IPS DF 4.7 (cell line): ENCODE measurements around the gene MLN.

Source experiments
- DNase-seq: peaks from one replicate; pipeline ENCODE4 v3.0.0-alpha.2; 2013; ENCODE audit warnings: low spot score; ENCODE audit errors: extremely low read depth

MLN gene

DNA sequence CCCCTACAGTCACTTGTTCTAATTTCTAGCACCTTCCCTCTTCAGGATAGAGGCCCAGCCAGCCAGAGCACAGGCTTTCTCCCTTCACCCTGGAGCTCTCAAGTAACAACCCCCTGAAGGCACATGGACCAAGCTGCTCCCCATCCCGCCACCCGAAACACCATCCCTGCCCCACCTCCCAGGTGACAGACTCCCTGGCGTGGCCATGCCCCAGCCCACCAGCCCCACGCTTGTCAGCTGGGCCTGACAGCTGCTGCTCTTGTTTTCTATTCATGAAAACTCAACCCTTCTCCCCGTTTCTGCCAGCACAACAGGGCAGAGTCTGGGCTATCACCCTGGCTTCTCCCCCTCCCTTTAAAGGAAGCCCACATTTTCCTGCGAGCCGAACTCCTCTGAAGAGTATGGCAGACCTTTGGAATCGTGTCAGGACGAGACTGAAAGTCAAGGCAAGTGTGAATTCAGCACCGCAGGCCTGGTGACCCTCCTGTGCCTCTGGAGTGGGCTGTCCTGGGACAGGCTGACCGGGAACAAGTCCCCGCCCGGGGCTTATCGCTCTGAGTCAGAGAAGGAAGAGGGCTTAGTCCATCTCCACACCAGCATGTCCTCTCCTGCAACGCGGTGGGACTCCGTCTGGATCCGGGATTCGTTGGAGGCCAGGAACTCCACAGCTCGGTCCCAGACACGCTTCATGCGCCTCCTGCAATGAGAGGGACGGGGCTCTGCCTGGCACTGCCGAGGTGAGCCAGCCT is 31.5 kb downstream of the MLN start:
- no peak for DNase-seq

DNA sequence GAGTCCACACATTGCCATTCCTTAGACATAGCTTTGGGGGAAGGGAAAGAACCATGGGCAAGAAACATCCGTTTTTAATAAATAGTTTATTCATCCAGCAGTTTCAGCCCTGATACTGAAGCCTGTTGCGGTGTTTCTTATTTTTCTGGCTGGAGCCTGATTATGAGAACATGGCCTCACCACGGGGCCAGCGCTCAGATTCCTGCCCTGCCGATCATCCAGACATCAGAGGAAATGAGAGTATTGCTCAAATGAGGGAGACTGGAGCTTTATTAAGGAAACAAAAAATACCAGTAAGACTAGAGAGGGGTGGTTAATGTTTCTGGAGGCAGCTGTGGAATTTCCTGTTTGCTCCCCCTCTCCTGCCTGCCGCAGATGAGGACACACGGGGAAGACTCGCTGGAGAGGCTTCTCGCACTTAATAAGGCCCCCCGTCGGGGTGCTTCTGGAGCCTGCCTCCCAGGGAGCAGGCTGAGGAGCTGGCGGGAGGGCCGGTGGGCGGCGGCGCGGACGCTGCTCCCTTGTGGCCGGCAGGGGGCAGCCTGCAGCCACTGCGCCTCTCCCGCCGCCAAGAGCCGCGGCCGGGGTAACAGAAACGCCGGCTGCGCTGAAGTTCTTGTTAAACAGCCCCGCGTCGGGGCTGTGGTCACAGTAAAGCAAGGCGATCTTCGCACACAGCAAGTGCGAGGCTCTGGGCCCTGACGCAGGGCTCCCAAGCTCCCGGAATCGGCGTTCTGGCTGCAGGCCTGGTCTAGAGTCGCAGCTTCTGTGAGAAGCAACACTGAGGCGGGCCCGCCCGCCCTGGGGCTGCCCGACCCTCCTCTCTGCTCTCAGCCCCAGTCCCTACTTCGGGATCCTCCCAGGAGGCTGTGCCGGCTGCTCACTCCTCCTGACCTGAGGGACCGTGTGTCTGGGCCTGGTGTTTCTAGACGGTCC is 32.4 kb downstream of the MLN start:
- no peak for DNase-seq

DNA sequence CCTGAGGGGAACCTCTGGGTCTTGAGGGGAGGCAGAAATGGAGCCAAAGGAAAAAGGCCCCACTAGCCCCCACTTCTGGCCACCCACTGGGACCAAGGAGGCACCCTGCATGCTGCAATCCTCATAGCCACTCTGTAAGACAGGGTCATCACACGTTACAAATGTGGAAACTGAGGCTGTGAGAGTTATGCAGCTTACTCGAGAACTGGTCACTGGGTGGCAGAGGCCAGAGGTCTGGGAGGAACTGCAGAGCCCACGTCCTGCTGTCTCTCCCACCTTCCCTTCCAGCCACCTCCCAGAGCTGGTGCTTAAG is 33.0 kb downstream of the MLN start:
- DNase-seq, result no peak

- DNase-seq, result no peak
Measured at GRCh38 chr6:33770124-33770832, 33.5 kb downstream of the MLN start.

GRCh38 chr6:33769248-33769821 is 34.5 kb downstream of the MLN start:
- no peak for DNase-seq

GRCh38 chr6:33768644-33769120 is 35.1 kb downstream of the MLN start:
- DNase-seq, result no peak

DNA sequence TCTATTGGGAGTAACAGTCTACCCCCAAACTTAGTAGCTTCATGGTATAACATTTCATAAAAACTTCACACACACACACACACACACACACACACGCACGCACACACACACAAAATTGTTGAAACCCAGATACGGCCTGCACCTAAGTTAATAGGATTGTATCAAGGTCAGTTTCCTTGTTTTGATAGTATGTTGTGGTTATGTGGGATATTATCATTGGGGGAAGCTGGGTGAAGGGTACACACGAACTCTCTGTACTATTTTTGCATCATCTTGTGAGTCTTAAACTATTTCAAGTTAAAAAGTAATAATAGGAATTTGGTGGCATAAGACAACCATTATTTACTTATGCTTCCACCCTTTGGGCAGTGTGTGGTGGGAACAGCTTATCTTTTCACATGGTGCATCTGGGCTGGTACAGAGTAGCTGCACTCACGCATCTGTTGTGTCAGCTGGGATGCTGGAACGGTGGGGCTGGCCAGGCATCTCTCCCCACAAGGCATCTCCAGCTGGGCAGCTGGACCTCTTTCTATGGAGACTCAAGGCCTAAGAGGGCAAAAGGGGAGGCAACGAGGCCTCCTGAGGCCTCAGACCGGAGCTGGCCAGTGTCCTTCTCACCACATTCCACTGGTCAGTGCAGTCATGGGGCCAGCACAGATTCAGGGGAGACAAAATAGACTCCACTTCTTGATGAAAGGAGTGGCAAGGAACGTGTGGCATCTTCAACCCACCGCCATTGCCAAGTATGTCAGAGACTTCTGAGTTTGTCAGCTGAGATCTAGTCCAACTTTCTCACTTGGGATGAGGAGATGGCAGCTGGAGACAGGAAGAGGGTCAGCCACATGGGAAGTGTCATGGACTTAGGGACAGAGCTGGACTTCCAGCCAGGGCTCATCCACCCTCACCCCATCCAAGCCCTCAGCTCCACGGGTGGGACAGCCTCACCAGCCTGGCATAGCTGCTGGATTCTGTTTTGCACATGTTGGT is 36.6 kb downstream of the MLN start:
- DNase-seq, result no peak

DNA sequence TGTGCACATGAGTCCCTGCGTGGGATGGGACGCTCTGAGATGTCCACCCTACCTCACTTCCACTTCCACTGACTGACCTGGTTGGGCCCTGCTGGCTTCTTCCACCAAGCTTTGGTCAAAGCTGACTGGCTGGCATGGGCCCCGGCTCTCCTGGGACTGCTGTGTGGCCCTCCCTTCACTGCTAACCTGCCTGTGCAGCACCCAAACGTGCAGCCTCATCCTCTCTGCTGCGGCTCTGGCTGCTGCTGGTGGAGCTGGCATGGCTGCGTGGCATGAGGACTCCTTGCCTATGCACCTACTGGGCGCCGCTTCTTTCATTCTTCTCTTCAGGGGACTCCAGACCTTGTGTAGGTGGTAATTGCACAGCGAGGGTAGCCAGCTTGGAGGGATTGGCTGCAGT is 38.4 kb downstream of the MLN start:
- DNase-seq, result no peak

GRCh38 chr6:33764036-33764435 is 39.8 kb downstream of the MLN start:
- DNase-seq, result no peak

DNA sequence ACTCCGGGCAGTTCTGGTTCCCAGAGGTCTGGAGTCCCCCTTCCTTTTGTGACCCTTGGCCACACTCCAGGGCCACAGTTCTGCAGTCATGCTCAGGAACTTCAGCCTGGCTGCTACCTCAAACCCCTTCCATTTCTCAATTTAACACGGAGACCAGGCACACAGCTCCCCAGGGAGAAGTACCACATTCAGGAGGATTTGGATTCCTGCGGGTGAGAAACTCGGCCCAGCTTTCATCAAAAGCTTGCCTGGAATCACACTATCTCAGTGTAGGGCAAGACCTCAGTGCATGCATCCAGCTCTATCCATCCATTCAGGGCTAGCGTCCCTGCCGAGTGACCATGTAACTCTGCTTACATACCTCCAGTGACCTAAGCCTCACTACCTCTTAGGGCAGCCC is 40.3 kb downstream of the MLN start:
- no peak for DNase-seq

DNA sequence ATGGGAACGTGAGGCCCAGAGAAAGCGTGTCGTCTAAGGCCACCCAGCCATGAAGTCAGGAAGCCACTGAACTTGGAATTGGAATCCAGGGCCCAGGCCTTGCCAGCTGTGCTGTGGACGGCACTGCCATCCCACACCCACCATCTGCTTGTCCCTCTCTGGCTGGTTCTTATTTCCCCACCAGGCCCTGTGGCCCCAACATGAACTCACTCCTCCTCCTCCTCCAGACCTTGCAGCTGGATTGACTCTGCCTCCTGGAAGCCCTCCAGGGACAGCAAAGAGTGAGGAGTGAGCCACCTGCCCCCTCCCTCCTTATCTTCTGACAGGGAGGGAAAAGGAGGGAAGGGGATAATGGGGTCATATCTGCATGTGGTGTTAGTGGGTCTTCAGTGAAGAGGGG is 41.1 kb downstream of the MLN start:
- DNase-seq, result no peak

- DNase-seq, result no peak
Measured at GRCh38 chr6:33761922-33762629, 41.7 kb downstream of the MLN start.

DNA sequence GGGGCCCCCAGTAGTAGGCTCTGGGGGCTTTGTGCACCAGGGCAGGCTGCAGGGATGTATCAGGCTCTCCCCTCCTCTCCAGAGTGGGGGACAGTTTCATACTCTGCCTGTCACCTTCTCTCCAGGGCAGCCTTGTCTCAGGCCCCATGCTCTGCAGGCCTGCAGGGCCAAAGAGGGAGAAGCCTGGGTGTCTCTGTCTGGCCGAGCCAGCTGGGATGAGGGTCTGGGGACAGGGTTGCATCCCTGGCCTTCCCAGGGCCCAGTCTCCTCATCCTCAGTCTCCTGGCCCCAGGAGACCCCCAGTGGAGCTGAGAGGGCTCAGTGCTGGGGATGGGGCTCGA is 42.3 kb downstream of the MLN start:
- DNase-seq, result no peak

DNA sequence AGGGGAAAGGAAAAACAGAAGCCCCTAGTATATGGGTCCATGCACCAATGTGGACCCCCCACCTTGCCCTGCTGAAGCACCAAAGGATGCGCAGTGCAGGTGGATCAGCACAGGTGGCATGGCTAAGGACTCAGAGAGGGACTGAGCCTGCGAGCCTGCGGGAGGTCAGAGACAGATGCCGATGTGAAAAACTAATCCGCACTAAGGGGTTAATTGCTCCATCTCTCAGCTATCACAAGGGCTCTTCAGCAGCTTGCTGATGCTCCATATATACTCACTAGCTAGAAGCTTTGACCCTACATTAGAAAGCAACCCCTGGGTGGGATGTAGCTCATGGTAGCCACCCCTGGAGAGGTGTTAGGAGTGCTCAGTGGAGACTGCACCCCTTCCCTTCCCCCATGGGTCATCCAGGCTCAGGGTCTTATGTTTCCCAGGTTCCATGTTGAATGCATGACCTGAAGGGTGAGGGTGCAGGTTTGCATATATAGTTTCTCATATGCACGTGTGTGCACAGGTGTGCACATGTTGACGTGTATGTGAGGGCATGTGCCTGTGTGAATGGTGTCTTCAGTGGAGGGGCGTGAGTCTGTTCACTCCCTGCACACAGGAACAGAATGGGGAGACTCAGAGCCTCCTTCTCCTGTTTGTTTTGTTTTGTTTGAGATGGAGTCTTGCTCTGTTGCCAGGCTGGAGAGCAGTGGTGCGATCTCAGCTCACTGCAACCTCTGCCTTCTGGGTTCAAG is 43.7 kb downstream of the MLN start:
- no peak for DNase-seq

DNA sequence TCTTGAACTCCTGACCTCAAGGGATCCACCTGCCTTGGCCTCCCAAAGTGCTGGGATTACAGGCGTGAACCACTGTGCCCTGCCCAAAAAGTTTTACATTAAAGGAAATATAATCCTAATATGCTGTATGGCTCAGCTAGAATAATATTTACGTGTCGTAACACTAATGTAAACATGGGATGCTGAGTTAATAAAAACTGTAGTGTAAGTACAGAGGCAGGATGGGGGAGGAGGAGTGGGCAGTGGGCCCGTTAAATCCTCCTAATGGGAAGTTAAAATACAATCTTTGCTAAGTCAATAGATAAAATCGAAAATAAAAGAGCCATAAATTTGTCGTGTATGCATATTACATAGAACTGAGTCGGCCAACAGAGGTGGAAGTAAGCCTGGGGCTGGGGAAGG is 45.0 kb downstream of the MLN start:
- no peak for DNase-seq

- DNase-seq, result no peak
Measured at GRCh38 chr6:33757906-33758305, 45.9 kb downstream of the MLN start.

GRCh38 chr6:33757113-33757512 is 46.7 kb downstream of the MLN start:
- no peak for DNase-seq

GRCh38 chr6:33756211-33756954 is 47.4 kb downstream of the MLN start:
- DNase-seq, result no peak
